Right lobe of liver (tissue), 6 donors: ENCODE measurements around the gene APOC3. TPM values are rescaled to one million over a fixed set of nuclear protein-coding genes. Genes with fewer than 3 reads are reported as not detected.

Source experiments
- ATAC-seq, 4 donors: fragments of 200-7000 bp; cut with Tn5 transposase; one replicate each; pipeline ENCODE4 v1.9.1; 2020; ENCODE audit warnings: mild to moderate bottlenecking in 4 of 4, moderate library complexity in 4 of 4
- DNase-seq, 3 donors: peaks; one replicate each; pipeline ENCODE4 v3.0.0-alpha.2; 2020
- H3K27ac ChIP-seq, 3 donors: fragments of 200-600 bp; one replicate each; pipeline ENCODE4 v1.8.0; 2022
- H3K27me3 ChIP-seq, 2 donors: fragments of 200-600 bp; one replicate each; pipeline ENCODE4 v1.8.0; 2022
- H3K36me3 ChIP-seq, 4 donors: fragments of 200-600 bp; sonication (generic) in 1 of 4; one replicate each; pipeline versions ENCODE4 v1.5.1 to v1.8.0; 2017 to 2022; ENCODE audit warnings: control low read depth in 1 of 4
- H3K4me1 ChIP-seq, 4 donors: fragments of 200-600 bp; sonication (generic) in 1 of 4; one replicate each; pipeline versions ENCODE4 v1.5.1 to v1.8.0; 2017 to 2022; ENCODE audit warnings: control low read depth in 1 of 4
- H3K4me3 ChIP-seq, 3 donors: fragments of 200-600 bp; one replicate each; pipeline ENCODE4 v1.8.0; 2022
- H3K9me3 ChIP-seq, 4 donors: fragments of 200-600 bp; sonication (generic) in 1 of 4; one replicate each; pipeline versions ENCODE4 v1.5.1 to v1.8.0; 2017 to 2022; ENCODE audit warnings: control low read depth in 1 of 4
- POLR2A ChIP-seq: fragments of 450-650 bp; IDR thresholded peaks from one replicate; pipeline ENCODE4 v1.6.1; 2017; ENCODE audit warnings: antibody characterized with exemption, mild to moderate bottlenecking
- WGBS: methylation state at CpG from one replicate; pipeline ENCODE4 v1.1.6; 2018; ENCODE audit warnings: low coverage, low lambda C conversion rate; ENCODE audit not compliant: insufficient coverage; ENCODE audit errors: missing lambda C conversion rate; 5-methylcytosine and 5-hydroxymethylcytosine counted together
- intact Hi-C, 2 donors: fragments of 100-400 bp; cut with DNase I; formaldehyde crosslinking; loops; one replicate each; pipeline versions ENCODE4 v1.11.2 to v1.14.1; 2022
- total RNA-seq, 6 experiments: library from RNA; depleted of rRNA in 2 of 6; stranded (reverse); fragments of >200 nt in 2 of 6; fragmentation: NEBNext Ultra II Directional in 3 of 6; extraction: Animal tissue kit (Norgen Biotek cat#: 25700) in 3 of 6; gene quantifications; one replicate each; pipeline versions ENCODE4 v1.1.0 to v1.2.4, GENCODE V29; 2016 to 2023
- TF ChIP-seq, protein P1 (sequence below), 4 donors: fragments of 200-600 bp in 3 of 4; fragments of 450-650 bp in 1 of 4; IDR thresholded peaks; one replicate each; pipeline versions ENCODE4 v1.5.1 to v1.8.0; 2016 to 2022; ENCODE audit warnings: antibody characterized with exemption in 4 of 4, mild to moderate bottlenecking in 2 of 4
- donor health status: DM: no; HTN: yes; CAD: no.
- donor health status: DM: no; HTN: no; CAD: no.
- donor health status: DM: no; HTN: no; CAD: no.
- donor health status: DM: no; HTN: yes; CAD: no.
- donor health status: DM: no; HTN: yes; CAD: no.

APOC3 gene
- total RNA-seq, 6 experiments from 2014 or later, result 4,225 to 15,106 (median 9,815) TPM

DNA sequence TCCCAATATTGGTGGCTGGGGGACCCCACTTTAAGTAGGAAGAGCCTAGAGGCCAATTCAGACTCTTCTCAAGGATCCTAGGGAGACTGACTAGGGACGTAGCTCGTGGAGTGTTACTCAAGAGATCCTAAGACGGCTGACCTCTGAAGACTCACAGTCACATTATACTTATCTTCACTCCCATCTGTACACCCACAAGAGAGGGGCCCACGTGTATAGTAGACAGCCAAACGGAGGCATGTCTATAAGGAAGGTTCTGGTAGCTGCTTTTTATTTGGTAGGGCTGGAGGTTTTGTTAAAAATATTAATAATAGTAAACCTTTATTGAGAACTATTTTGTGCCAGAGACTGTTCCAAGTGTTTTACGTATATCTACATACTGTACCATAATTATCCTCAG, 30.6 kb downstream of the APOC3 start:
- Histone ChIP-seq H3K4me3 (no peak overlapping the region), H3K27ac (no peak overlapping the region), H3K9me3 (no peaks in the 10 kb centered on the region), H3K36me3 (peaks cover 0 to 56% (median 8%) of the 10 kb centered on the region in 4 donors), H3K4me1 (peaks cover 0 to 16% (median 7%) of the 10 kb centered on the region in 4 donors), H3K27me3 (no peaks in the 10 kb centered on the region)
- intact Hi-C loops, result no loop called here
- WGBS, result 94% methylated on average over 6 of the region's 6 CpGs
- DNase-seq (no peak), ATAC-seq (no peak)
- TF ChIP-seq, protein P1, sequence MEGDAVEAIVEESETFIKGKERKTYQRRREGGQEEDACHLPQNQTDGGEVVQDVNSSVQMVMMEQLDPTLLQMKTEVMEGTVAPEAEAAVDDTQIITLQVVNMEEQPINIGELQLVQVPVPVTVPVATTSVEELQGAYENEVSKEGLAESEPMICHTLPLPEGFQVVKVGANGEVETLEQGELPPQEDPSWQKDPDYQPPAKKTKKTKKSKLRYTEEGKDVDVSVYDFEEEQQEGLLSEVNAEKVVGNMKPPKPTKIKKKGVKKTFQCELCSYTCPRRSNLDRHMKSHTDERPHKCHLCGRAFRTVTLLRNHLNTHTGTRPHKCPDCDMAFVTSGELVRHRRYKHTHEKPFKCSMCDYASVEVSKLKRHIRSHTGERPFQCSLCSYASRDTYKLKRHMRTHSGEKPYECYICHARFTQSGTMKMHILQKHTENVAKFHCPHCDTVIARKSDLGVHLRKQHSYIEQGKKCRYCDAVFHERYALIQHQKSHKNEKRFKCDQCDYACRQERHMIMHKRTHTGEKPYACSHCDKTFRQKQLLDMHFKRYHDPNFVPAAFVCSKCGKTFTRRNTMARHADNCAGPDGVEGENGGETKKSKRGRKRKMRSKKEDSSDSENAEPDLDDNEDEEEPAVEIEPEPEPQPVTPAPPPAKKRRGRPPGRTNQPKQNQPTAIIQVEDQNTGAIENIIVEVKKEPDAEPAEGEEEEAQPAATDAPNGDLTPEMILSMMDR (IDR thresholded peaks at IDR 0.05), result no peak
- TF ChIP-seq POLR2A, result no peak

DNA sequence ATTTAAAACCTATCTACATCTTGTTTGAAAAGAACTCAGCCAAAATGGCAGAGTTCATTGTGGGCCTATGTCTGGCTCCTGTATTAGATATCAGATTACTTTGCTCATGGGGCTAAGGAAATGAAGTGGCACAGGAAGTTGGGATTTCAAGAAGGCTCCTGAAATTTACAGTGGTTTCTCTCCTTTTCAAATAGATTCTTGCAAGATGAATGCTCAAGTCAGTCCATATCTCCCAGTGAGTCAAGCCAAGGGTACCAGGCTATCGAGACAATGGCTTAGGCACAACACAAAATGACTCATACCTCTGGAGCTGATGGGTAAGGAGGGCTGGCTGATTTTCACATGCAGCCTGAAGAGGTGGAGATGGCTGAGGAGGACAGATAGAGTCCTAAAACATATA, 31.8 kb downstream of the APOC3 start:
- Histone ChIP-seq H3K4me1 (peaks cover 0 to 23% (median 5%) of the 10 kb centered on the region in 4 donors), H3K36me3 (peaks cover 0 to 56% (median 8%) of the 10 kb centered on the region in 4 donors), H3K27me3 (no peaks in the 10 kb centered on the region), H3K4me3 (no peak overlapping the region), H3K9me3 (no peaks in the 10 kb centered on the region), H3K27ac (no peak overlapping the region)
- intact Hi-C loops, result no loop called here
- 91% methylated on average over 1 of the region's 1 CpG for WGBS
- ATAC-seq (no peak), DNase-seq (no peak)
- TF ChIP-seq POLR2A, result no peak
- TF ChIP-seq, protein P1 (IDR thresholded peaks at IDR 0.05), result no peak

DNA sequence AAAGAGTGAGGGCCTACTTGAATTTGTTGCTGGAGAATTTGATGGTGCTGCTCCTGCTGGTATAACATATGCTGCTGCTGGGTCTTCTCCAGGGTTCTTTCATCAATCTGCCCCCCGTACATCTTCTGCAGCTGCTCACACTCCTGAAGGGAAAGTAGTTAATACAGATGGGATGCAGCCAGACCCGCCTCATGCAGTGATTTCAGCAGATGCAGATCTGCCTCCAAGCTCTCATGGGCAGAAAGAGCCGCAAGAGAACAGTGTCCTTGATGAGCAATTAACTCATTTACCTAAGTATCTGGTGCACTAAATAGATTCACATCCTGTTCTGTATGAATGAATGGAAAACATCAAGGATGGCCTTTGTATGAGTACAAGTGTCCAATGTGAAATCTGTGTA, 32.5 kb downstream of the APOC3 start:
- ATAC-seq, result no peak
- DNase-seq, result no peak
- no peaks in the 10 kb centered on the region for H3K27me3 ChIP-seq
- intact Hi-C loops, result no loop called here
- TF ChIP-seq, protein P1 (IDR thresholded peaks at IDR 0.05), result no peak
- no peak for TF ChIP-seq POLR2A
- no peak overlapping the region for H3K4me3 ChIP-seq
- H3K36me3 ChIP-seq, result peaks cover 0 to 56% (median 8%) of the 10 kb centered on the region in 4 donors
- H3K4me1 ChIP-seq, result peaks cover 0 to 23% (median 3%) of the 10 kb centered on the region in 4 donors
- H3K9me3 ChIP-seq, result no peaks in the 10 kb centered on the region
- H3K27ac ChIP-seq, result no peak overlapping the region
- WGBS, result 78% methylated on average over 1 of the region's 3 CpGs

DNA sequence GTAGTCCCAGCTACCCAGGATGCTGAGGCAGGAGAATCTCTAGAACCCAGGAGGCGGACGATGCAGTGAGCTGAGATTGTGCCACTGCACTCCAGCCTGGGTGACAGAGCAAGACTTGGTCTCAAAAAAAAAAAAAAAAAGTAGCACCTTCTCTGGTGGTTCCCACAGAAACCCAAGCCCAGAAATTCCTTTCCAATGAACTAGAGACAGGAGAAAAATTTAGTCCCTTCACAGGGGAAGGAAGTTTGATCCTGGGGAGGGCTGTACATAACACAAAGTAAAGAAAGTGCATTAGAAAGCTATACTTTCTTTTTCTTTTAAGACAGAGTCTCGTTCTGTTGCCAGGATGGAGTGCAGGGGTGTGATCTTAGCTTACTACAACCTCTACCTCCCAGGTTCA, 33.2 kb downstream of the APOC3 start:
- DNase-seq, result no peak
- ATAC-seq, result no peak
- Histone ChIP-seq H3K9me3 (no peaks in the 10 kb centered on the region), H3K4me1 (peaks cover 0 to 23% (median 2%) of the 10 kb centered on the region in 4 donors), H3K36me3 (peaks cover 0 to 59% (median 13%) of the 10 kb centered on the region in 4 donors), H3K27me3 (no peaks in the 10 kb centered on the region), H3K27ac (no peak overlapping the region), H3K4me3 (no peak overlapping the region)
- intact Hi-C loops, result no loop called here
- no peak for TF ChIP-seq POLR2A
- TF ChIP-seq, protein P1 (IDR thresholded peaks at IDR 0.05), result no peak
- 90% methylated on average over 2 of the region's 3 CpGs for WGBS

DNA sequence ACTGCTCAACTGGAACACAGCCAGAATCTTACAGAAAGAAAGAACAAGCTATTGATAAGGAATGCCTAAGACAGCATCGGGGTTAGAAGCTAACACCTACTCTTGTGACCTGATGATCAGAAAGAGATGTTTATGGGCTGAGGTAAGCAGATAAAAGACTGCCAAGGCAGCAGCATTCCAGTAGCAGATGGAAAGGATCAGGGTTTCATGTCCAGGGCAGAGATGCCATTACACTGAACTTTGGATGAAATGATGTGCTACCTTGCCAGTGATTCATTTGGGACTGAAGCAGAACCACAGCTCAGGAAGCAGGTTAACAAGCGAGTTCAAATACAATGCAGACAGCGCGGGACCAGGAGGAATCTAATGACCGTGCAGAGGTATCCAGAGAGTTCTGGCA, 34.8 kb downstream of the APOC3 start:
- H3K4me3 ChIP-seq, result no peak overlapping the region
- no peaks in the 10 kb centered on the region for H3K9me3 ChIP-seq
- intact Hi-C loops, result no loop called here
- no peaks in the 10 kb centered on the region for H3K27me3 ChIP-seq
- peaks cover 0 to 56% (median 14%) of the 10 kb centered on the region in 4 donors for H3K36me3 ChIP-seq
- DNase-seq, result no peak
- H3K27ac ChIP-seq, result no peak overlapping the region
- TF ChIP-seq, protein P1 (IDR thresholded peaks at IDR 0.05), result no peak
- TF ChIP-seq POLR2A, result peak; percentile 25
- H3K4me1 ChIP-seq, result peaks cover 0 to 26% (median 3%) of the 10 kb centered on the region in 4 donors
- 34% methylated on average over 5 of the region's 5 CpGs for WGBS
- ATAC-seq, result peak in 2 of 4 donors; percentile 56 to 88
